ENCODE measurements around the gene ADAMTS17. TPM values are rescaled to one million over a fixed set of nuclear protein-coding genes. Genes with fewer than 3 reads are reported as not detected.

ADAMTS17 gene
- polyA plus RNA-seq, 2 of the 4 experiments (the other 2 are of a cell fraction) = 0.05 TPM; not detected in 1

DNA sequence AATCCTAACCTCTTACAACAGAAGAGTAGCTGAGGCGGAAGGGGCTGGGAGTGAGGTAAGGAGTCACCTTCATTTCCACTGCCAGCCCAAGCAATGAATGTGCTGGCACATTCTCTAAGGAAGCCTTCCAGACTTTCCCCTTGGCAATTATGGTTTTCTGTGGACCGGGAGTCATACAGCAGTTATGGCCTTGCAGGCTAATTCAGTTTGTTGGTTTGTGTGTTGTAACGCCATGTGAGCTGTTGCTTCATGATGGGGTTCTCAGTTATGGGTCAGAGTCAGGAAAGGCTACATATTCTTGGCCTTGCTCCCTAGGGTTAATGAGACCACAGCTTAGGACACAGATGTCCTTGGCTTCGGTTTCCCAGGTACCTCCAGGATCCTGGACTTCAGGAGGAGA lies 137.0 kb downstream of the ADAMTS17 start:
- CTCF ChIA-PET = interaction anchor here (0.6 kb wide), 1 partner anchor 1103 kb away, joined by 3 read pairs; no protein-coding TSS in a partner anchor
- no peak for DNase-seq (ENCODE audit: low read depth in 1 of 2, low spot score in 1 of 2)

DNA sequence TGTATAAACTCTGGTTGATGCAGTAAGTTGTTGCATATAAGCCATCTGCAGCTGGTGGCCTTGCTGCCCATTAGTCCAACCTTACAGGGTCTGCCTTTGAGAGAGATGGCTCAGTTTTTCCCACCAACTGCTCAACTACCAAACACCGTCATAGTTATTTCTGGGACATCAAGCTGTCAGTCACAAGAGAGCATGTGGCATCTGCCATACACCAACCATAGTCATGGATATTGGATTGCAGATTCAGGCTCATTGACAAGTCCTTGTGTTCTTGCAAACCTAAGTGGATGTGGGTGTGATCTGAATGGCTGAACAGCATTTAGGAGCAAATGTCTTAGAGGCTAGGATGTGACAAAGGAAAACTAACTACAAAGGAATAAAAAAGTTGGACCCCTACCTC lies 137.6 kb downstream of the ADAMTS17 start:
- H3K4me2 ChIP-seq = no peak overlapping the region
- H3K27ac ChIP-seq = no peak overlapping the region
- H3K4me3 ChIP-seq = no peak overlapping the region
- H3K9me3 ChIP-seq = no peaks in the 10 kb centered on the region
- 19% methylated on average over 1 of the region's 1 CpG for WGBS (ENCODE audit: missing lambda C conversion rate)
- DNase-seq (ENCODE audit: low read depth in 1 of 2, low spot score in 1 of 2) (no peak), FAIRE-seq (no peak), ATAC-seq (no peak)
- TF ChIP-seq SREBF2 (IDR thresholded peaks at IDR 0.05) (no peak), CBX8 (IDR thresholded peaks at IDR 0.05) (no peak), HDAC2 (IDR thresholded peaks at IDR 0.05) (no peak), POLR2AphosphoS2 (conservative IDR thresholded peaks at IDR 0.05; ENCODE audit: low read length) (no peak), HOXB5 (CRISPR knock-in tag; IDR thresholded peaks at IDR 0.05) (no peak), EHF (CRISPR knock-in tag; IDR thresholded peaks at IDR 0.05) (no peak), EP300 (IDR thresholded peaks at IDR 0.05) (no peak), HEYL (CRISPR knock-in tag; IDR thresholded peaks at IDR 0.05) (no peak), RARB (CRISPR knock-in tag; IDR thresholded peaks at IDR 0.05) (no peak), FOSL2 (IDR thresholded peaks at IDR 0.05) (no peak), FOSL2 (CRISPR knock-in tag; IDR thresholded peaks at IDR 0.05) (no peak), FOXS1 (CRISPR knock-in tag; IDR thresholded peaks at IDR 0.05) (no peak), RAD21 (conservative IDR thresholded peaks at IDR 0.05 in 1 of 2, IDR thresholded peaks at IDR 0.05 in 1 of 2) (no peak), POLR2A (IDR thresholded peaks at IDR 0.05; ENCODE audit: low read length) (no peak)
- TF ChIP-seq, protein P1, sequence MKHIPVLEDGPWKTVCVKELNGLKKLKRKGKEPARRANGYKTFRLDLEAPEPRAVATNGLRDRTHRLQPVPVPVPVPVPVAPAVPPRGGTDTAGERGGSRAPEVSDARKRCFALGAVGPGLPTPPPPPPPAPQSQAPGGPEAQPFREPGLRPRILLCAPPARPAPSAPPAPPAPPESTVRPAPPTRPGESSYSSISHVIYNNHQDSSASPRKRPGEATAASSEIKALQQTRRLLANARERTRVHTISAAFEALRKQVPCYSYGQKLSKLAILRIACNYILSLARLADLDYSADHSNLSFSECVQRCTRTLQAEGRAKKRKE (CRISPR knock-in tag; IDR thresholded peaks at IDR 0.05; ENCODE audit: low read depth) = no peak
- TF ChIP-seq, protein P2, sequence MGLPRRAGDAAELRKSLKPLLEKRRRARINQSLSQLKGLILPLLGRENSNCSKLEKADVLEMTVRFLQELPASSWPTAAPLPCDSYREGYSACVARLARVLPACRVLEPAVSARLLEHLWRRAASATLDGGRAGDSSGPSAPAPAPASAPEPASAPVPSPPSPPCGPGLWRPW (IDR thresholded peaks at IDR 0.05) = no peak
- TF ChIP-seq, protein P3, sequence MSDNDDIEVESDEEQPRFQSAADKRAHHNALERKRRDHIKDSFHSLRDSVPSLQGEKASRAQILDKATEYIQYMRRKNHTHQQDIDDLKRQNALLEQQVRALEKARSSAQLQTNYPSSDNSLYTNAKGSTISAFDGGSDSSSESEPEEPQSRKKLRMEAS (IDR thresholded peaks at IDR 0.05) = no peak
- CTCF ChIA-PET = interaction anchor here (0.8 kb wide), 1 partner anchor 146 kb away, joined by 3 read pairs; no protein-coding TSS in a partner anchor
- H3K4me1 ChIP-seq = no peaks in the 10 kb centered on the region
- POLR2A ChIA-PET = no interaction called here

More for the DNA sequence above, 137.0 kb downstream of the ADAMTS17 start:
- FAIRE-seq = no peak
- WGBS (ENCODE audit: missing lambda C conversion rate) = 32% methylated on average over 3 of the region's 4 CpGs
- POLR2A ChIA-PET = no interaction called here
- no peak for ATAC-seq
- Histone ChIP-seq H3K4me2 (no peak overlapping the region), H3K9me3 (no peaks in the 10 kb centered on the region), H3K27ac (no peak overlapping the region), H3K4me3 (no peak overlapping the region), H3K4me1 (no peaks in the 10 kb centered on the region)
- TF ChIP-seq ZC3H11A (IDR thresholded peaks at IDR 0.05) = no peak
- TF ChIP-seq POLR2A (IDR thresholded peaks at IDR 0.05; ENCODE audit: low read length) = no peak
- no peak for TF ChIP-seq PHF8 (IDR thresholded peaks at IDR 0.05; ENCODE audit: borderline replicate concordance, low read depth)
- no peak for TF ChIP-seq EHMT2 (IDR thresholded peaks at IDR 0.05; ENCODE audit: low read depth)
- TF ChIP-seq RARB (CRISPR knock-in tag; IDR thresholded peaks at IDR 0.05) = no peak
- no peak for TF ChIP-seq CHD2 (IDR thresholded peaks at IDR 0.05; ENCODE audit: low read length, partially characterized antibody)
- TF ChIP-seq RCOR1 (IDR thresholded peaks at IDR 0.05; ENCODE audit: low read depth, low read length) = no peak
- TF ChIP-seq KDM1A (IDR thresholded peaks at IDR 0.05; ENCODE audit: low read depth) = no peak
- TF ChIP-seq RFX5 (IDR thresholded peaks at IDR 0.05) = no peak
- TF ChIP-seq HEYL (CRISPR knock-in tag; IDR thresholded peaks at IDR 0.05) = no peak
- no peak for TF ChIP-seq GATA3 (IDR thresholded peaks at IDR 0.05; ENCODE audit: borderline replicate concordance)
- no peak for TF ChIP-seq EHF (CRISPR knock-in tag; IDR thresholded peaks at IDR 0.05)
- TF ChIP-seq ZNF302 (CRISPR knock-in tag; IDR thresholded peaks at IDR 0.05) = no peak

DNA sequence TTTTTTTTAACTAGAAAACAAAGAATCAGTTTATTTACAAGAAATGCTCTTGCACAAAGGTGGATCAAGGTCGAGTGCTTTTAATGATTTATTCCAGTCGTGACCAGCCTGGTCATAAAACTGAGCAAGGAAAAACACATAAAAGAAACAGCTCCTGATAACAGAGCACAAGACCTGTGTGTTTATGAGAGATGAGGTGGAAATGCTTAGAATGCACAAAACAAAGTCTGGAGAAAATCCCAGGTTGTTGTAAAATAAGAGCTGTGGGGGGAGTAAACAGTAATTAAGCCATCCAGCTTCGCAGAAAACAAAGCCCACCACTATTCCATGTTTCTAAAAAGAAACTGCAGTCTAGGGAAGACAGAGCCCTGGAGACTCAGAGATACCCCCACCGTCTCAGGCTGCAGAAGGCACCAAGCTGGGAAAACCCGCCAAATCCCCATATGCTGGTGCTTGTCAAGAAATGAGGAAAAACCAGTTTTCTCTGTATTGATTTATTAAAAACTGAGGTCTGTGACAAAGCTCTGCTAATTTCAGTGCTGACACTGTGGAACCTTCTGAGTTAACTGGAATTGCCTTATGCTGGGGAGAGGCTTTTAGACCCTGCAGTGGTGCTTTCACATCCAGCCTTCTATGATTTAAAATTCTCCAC lies 139.3 kb downstream of the ADAMTS17 start:
- ATAC-seq = no peak
- WGBS (ENCODE audit: missing lambda C conversion rate) = 14% methylated on average over 5 of the region's 5 CpGs

More for the DNA sequence above, 139.3 kb downstream of the ADAMTS17 start:
- H3K4me2 ChIP-seq = no peak overlapping the region
- H3K4me1 ChIP-seq = no peaks in the 10 kb centered on the region
- POLR2A ChIA-PET = no interaction called here
- no peak overlapping the region for H3K4me3 ChIP-seq
- no peak overlapping the region for H3K27ac ChIP-seq
- CTCF ChIA-PET = no interaction called here
- FAIRE-seq = no peak
- H3K9me3 ChIP-seq = no peaks in the 10 kb centered on the region
- no peak for DNase-seq (ENCODE audit: low read depth in 1 of 2, low spot score in 1 of 2)
- no peak for TF ChIP-seq RAD21 (conservative IDR thresholded peaks at IDR 0.05 in 1 of 2, IDR thresholded peaks at IDR 0.05 in 1 of 2)
- TF ChIP-seq CEBPB (IDR thresholded peaks at IDR 0.05) = no peak
- no peak for TF ChIP-seq HDAC2 (IDR thresholded peaks at IDR 0.05)
- TF ChIP-seq, protein P4, sequence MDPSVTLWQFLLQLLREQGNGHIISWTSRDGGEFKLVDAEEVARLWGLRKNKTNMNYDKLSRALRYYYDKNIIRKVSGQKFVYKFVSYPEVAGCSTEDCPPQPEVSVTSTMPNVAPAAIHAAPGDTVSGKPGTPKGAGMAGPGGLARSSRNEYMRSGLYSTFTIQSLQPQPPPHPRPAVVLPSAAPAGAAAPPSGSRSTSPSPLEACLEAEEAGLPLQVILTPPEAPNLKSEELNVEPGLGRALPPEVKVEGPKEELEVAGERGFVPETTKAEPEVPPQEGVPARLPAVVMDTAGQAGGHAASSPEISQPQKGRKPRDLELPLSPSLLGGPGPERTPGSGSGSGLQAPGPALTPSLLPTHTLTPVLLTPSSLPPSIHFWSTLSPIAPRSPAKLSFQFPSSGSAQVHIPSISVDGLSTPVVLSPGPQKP (IDR thresholded peaks at IDR 0.05; ENCODE audit: low read depth, low read length) = no peak
- no peak for TF ChIP-seq HOXB5 (CRISPR knock-in tag; IDR thresholded peaks at IDR 0.05)
- TF ChIP-seq SMC3 (IDR thresholded peaks at IDR 0.05) = no peak
- TF ChIP-seq EP300 (IDR thresholded peaks at IDR 0.05) = no peak
- TF ChIP-seq KDM1A (IDR thresholded peaks at IDR 0.05; ENCODE audit: low read depth) = no peak
- no peak for TF ChIP-seq KDM5A (IDR thresholded peaks at IDR 0.05)

Data from A549 (cell line).